ENCODE data around the gene KDELR3.

GRCh38 chr22:38428714-38429113 lies 39.2 kb upstream of the KDELR3 start:
- TF ChIP-seq HIC1 (tag by site-specific recombination; IDR thresholded peaks at IDR 0.05) (no peak), CTCF (tag by site-specific recombination; IDR thresholded peaks at IDR 0.05) (no peak), PRDM1 (tag by site-specific recombination; IDR thresholded peaks at IDR 0.05) (no peak), ZNF629 (tag by site-specific recombination; IDR thresholded peaks at IDR 0.05) (no peak), ZNF837 (tag by site-specific recombination; IDR thresholded peaks at IDR 0.05) (no peak), YY1 (tag by site-specific recombination; IDR thresholded peaks at IDR 0.05) (no peak), ZNF692 (tag by site-specific recombination; IDR thresholded peaks at IDR 0.05) (no peak)

Measured in HEK293 (cell line).